Neural progenitor cell (in vitro differentiated cells): ENCODE measurements around the gene SPEF2. TPM values are rescaled to one million over a fixed set of nuclear protein-coding genes. Genes with fewer than 3 reads are reported as not detected.

Experiments
- DNase-seq: peaks from one replicate; pipeline ENCODE4 v3.0.0-alpha.2; 2016; ENCODE audit warnings: low spot score
- H2AFZ ChIP-seq: fragments of 200-600 bp; sonication (generic); replicated peaks from 2 replicates; pipeline ENCODE4 v1.6.1; 2016; ENCODE audit warnings: antibody characterized with exemption
- H3F3A ChIP-seq: fragments of 200-600 bp; sonication (generic); 2 replicates; pipeline ENCODE4 v1.6.1; 2016; ENCODE audit warnings: antibody characterized with exemption, low read depth
- H3K27ac ChIP-seq: fragments of 200-600 bp; sonication (generic); 2 replicates; pipeline ENCODE4 v1.5.1; 2016; ENCODE audit warnings: mild to moderate bottlenecking
- H3K27me3 ChIP-seq: fragments of 200-600 bp; sonication (generic); 2 replicates; pipeline ENCODE4 v1.6.1; 2016; ENCODE audit warnings: mild to moderate bottlenecking, moderate library complexity
- H3K36me3 ChIP-seq: fragments of 200-600 bp; sonication (generic); 2 replicates; pipeline ENCODE4 v1.5.1; 2016
- H3K4me1 ChIP-seq: fragments of 200-600 bp; sonication (generic); 2 replicates; pipeline ENCODE4 v1.6.1; 2016; ENCODE audit warnings: mixed run types
- H3K4me2 ChIP-seq: fragments of 200-600 bp; sonication (generic); 2 replicates; pipeline ENCODE4 v1.6.1; 2016
- H3K4me3 ChIP-seq: fragments of 200-600 bp; sonication (generic); 2 replicates; pipeline ENCODE4 v1.5.1; 2016
- H3K79me2 ChIP-seq: fragments of 200-600 bp; sonication (generic); 2 replicates; pipeline ENCODE4 v1.6.1; 2016; ENCODE audit warnings: low read depth
- H3K9ac ChIP-seq: fragments of 200-600 bp; sonication (generic); 2 replicates; pipeline ENCODE4 v1.6.1; 2016
- H3K9me3 ChIP-seq: fragments of 200-600 bp; sonication (generic); 2 replicates; pipeline ENCODE4 v1.5.1; 2016; ENCODE audit warnings: low read depth
- H4K20me1 ChIP-seq: fragments of 200-600 bp; sonication (generic); 2 replicates; pipeline ENCODE4 v1.6.1; 2016; ENCODE audit warnings: low read depth
- H3K27ac Mint-ChIP-seq: 3 replicates; pipeline ENCODE4 v1.8.0; 2021; ENCODE audit warnings: mixed read lengths
- H3K27me3 Mint-ChIP-seq: 2 replicates; pipeline ENCODE4 v1.8.0; 2022; ENCODE audit warnings: low read depth, mild to moderate bottlenecking, inconsistent platforms, moderate library complexity, mixed read lengths; ENCODE audit not compliant: insufficient read depth
- H3K36me3 Mint-ChIP-seq: 3 replicates; pipeline ENCODE4 v1.8.0; 2021; ENCODE audit warnings: mixed read lengths
- H3K4me1 Mint-ChIP-seq: 3 replicates; pipeline ENCODE4 v1.8.0; 2021; ENCODE audit warnings: mixed read lengths
- H3K4me3 Mint-ChIP-seq: 3 replicates; pipeline ENCODE4 v1.8.0; 2021; ENCODE audit warnings: mild to moderate bottlenecking, moderate library complexity, mixed read lengths
- H3K9me3 Mint-ChIP-seq: 3 replicates; pipeline ENCODE4 v1.8.0; 2020; ENCODE audit warnings: mixed read lengths
- CTCF ChIP-seq: fragments of 200-600 bp; sonication (generic); IDR thresholded peaks from 2 replicates; pipeline ENCODE4 v1.5.1; 2017; ENCODE audit warnings: antibody characterized with exemption, mild to moderate bottlenecking
- EZH2 ChIP-seq: fragments of 200-600 bp; sonication (generic); IDR thresholded peaks from 2 replicates; pipeline ENCODE4 v1.6.1; 2017; ENCODE audit warnings: antibody characterized with exemption, mild to moderate bottlenecking, moderate library complexity
- EZH2phosphoT487 ChIP-seq: fragments of 200-600 bp; sonication (generic); IDR thresholded peaks from 2 replicates; pipeline ENCODE4 v1.6.1; 2017; ENCODE audit warnings: antibody characterized with exemption
- small RNA-seq: library from RNA; depleted of rRNA; stranded (forward); fragments of <200 nt; gene quantifications from one replicate; pipeline ENCODE3, GENCODE V24; 2015
- total RNA-seq: library from RNA; depleted of rRNA; stranded (reverse); fragments of >200 nt; gene quantifications from 2 replicates; pipeline ENCODE4 v1.2.3, GENCODE V29; 2015; ENCODE audit warnings: low replicate concordance

The SPEF2 gene
- total RNA-seq, 1 donor from 2014 or later: 5.8 TPM

GRCh38 chr5:35863159-35863558 lies 245.5 kb downstream of the SPEF2 start:
- H3K27me3 Mint-ChIP-seq: peaks cover 5% of the 10 kb centered on the region
- H3K4me3 Mint-ChIP-seq: no peak overlapping the region
- Histone ChIP-seq H3K27me3 (no peaks in the 10 kb centered on the region), H3K36me3 (no peaks in the 10 kb centered on the region), H3K9ac (no peak overlapping the region), H3K4me3 (no peak overlapping the region), H3K4me2 (no peak overlapping the region), H3K9me3 (no peaks in the 10 kb centered on the region), H3K4me1 (peaks cover 12% of the 10 kb centered on the region), H2AFZ (no peak overlapping the region), H3F3A (no peaks in the 10 kb centered on the region), H3K79me2 (no peaks in the 10 kb centered on the region), H4K20me1 (no peaks in the 10 kb centered on the region), H3K27ac (no peak overlapping the region)
- no peaks in the 10 kb centered on the region for H3K36me3 Mint-ChIP-seq
- TF ChIP-seq EZH2phosphoT487 (no peak), EZH2 (no peak), CTCF (no peak)
- H3K4me1 Mint-ChIP-seq: peaks cover 21% of the 10 kb centered on the region
- H3K27ac Mint-ChIP-seq: no peak overlapping the region
- DNase-seq: no peak
- peaks cover 2% of the 10 kb centered on the region for H3K9me3 Mint-ChIP-seq

Small RNAs within 50 kb of the gene (small RNA-seq; reads per million reads assigned to genes)
- not detected for gene RNU7-130P

Other genes with a start within 250 kb of the SPEF2 start
- gene IL7R, start 239.0 kb downstream of the SPEF2 start, total RNA-seq: not detected in 2 replicates